SW 1271 (cell line): ENCODE results near the gene CCDC71.

ENCODE experiments used
- DNase-seq, 2 experiments: peaks; one replicate each; lab custom pipeline; 2025; lab: John Stamatoyannopoulos, UW

The CCDC71 gene

DNA sequence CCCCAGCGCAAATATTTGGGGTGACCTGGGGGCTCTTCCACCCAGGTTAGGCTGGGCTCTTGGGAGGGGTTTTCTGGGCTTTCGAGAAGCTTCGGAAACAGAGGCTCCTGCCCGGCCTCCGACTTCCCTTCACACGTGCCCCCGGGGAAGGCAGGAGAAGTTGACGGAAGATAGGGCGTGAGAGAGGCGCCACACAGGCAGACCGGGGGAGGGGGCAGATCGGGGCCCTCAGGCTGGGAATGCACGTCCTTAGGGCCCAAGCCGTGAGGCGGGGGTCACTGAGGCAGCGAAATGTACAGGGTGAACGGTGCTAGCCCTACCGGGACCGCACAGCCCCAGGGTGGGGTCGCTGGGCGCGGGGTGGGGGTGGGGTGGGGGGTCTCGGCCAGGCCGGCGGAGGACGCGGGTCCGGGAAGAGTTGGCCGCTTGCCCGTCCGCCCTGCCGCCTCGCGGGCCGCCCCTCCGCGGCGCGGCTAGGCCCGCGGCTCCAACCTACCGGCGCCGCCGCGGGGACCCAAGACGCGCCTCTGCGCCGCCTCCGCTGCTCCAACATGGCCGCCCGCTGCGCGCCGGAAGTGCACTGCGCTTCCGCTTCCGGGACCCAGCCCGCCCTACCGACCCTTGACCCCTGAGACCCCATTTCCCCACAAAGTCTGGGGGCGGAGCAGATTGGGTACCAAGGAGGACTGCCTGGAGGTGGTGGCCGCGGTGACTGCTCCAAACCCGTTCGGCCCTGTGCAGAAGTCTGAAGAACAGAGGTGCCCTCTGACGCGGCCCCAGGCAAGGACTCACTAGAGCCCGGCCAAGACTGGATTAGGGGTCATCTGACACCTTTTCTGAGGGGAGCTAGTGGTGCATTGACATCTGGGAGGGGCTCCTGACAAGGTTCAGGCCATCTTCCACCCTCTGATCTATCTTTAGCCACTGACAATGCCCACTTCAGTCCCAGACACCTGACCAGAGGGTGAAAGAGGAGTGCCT is at the start of gene CCDC71:
CCDC71 (minus strand) TSS at position 561 of the 981 bp plus-strand sequence. CDS start 2,123 bp downstream, outside the sequence.
- peak; percentile 35 to 37 for DNase-seq

DNA sequence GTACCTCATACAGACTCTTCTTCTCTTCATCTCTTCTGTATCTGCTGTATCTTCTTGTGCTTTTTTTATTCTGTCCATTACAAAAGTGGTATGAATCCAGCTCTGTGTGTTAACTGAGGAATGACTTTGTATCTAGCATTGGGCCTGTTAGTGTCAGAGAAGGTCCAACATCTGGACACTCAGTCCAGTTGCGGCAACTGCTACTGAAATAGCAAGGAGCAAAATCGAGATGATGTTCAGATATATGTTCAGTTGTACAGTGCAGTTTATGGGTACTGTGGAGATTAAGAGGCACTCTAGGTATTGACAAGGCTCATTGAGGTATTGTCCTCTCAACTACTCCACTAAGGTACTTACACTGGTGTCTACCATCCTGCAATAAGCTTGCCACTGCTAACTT is 47.9 kb upstream of the CCDC71 start:
- DNase-seq: no peak

DNA sequence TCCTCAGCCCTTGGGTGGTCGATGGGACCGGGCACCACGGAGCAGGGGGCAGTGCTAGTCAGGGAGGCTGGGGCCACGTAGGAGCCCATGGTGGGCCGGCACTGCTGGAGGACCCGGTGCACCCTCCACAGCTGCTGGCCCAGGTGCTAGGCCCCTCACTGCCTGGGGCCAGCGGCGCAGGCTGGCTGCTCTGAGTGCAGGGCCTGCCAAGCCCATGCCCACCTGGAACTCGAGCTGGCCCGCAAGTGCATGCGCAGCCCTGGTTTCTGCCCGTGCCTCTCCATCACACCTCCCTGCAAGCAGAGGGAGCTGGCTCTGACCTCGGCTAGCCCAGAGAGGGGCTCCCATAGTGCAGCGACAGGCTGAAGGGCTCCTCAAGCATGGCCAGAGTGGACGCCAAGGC is 47.4 kb upstream of the CCDC71 start:
- DNase-seq: no peak

DNA sequence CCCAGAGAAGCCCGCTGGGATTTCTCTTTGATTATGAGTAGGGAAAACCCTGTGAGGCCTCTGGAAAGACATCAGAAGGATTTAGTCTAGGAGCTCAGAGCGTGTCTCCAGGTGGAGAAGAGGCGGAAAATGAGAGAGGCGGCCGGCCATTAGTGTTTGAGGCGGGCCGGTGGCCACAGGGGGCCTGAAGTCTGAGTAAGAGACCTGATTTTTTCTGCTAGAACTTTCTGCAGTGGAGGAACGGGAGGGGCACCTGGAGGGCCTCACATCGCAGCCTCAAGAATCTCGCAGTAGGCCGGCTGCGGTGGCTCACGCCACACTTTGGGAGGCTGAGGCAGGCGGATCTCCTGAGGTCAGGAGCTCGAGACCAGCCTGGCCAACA is 33.8 kb upstream of the CCDC71 start:
- DNase-seq: no peak

DNA sequence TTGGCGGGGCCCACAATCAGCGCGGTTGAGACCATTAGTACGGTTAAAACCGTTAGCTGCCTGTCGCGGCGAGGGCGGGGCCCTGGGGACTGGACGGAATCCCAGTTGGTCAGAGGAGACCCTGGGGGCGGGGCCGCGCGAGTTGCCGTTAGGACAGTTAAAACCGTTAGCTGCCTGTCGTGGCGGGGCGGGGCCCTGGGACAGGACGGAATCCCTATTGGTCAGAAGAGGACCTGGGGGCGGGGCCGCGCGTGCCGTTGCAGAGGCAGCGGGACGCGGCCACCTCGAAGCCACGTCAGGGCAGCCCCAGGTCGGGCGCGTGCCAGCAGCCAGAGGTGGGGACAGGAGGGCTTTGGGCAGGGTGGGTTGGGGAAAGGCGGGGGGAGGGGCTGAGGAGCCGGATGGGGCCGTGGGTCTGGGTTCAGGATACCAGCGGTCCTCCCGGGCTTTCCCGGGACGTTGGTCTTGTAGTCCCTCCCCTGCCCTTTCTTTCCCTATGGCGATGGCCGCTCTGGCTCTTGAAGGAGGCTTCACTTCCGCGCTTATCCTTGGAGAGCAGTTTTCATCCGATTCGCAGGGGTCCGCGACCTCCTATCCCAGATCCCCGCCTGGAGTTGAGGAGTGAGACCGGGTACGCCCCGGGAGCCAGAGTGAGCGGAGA is 33.2 kb upstream of the CCDC71 start:
- no peak for DNase-seq

DNA sequence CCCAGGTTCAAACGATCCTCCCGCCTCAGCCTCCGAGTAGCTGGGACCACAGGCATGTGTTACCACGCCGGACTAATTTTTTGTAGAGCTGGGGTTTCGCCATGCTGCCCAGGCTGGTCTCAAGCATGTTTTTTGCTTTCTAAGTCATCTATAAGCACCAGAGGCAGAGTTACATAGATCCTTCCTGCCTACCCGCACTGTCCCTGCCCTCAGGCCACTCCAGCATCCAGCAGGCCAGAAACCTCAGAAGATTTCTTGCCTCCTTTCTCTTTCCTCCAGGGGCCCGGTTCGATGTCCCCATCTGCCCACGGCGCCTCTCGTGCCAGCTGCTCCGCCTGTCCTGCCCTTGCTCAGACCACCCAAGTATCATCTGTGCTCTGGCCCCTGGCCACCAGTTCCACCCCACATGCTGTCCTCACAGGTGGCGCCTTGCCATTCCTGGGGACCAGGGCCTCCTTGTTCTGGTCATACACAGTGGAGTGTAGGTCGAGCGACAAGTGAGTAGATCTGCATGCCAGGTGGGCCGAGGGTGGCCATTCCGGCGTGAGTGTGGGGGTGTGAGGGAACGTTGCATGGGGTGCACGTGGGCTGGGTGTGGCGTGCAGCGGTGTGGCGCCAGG is 32.6 kb upstream of the CCDC71 start:
- DNase-seq: no peak

DNA sequence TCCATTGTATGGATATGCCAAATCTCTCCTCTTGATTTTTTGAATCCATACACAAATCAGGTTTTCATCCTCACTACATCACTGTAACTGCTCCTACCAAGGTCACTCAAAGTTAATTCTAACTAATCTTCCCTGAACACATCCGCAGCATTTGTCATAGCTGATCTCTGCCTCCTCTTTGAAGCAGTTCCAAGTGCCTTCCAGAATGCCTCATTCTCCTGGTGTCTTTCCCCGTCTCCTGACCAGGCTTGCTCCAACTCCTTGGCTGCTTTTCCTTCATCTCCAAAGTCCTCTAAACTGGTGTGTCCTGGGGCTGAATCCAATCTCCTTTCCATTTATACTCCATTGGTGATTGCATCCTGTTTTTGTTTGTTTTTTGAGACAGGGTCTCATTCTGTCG is 32.0 kb upstream of the CCDC71 start:
- no peak for DNase-seq

DNA sequence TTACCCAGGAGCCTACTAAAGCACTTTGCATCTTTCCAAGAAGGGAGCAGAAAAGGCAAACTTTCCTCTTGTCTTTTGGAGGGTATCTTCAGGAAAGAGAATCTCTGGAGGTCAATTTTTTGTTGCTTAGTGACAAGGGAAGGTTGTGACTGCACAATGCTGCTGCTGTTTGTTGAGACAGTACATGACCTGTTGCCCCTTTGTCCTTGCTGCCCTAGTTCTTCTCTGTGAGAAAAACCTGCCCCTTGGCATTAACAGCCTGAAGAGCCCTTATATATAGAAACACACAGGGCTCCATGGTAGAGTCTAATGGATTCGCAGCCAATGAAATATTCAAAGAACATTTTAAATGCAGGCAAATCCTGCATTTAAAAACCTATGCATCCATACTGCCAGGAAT is 25.6 kb upstream of the CCDC71 start:
- DNase-seq: no peak

DNA sequence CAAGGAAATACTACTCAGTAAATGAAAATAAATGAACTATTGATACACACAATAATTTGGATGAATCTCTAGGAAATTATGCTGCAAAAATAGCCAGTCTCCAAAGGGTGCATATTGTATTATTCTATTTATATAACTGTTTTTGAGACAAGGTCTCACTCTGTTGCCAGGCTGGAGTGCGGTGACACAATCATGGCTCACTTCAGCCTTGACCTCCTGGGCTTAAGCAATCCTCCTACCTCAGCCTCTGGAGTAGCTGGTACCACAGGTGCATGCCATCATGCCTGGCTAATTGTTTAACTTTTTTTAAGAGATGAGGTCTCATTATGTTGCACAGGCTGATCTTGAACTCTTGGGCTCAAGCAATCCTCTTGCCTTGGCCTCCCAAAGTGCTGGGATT is 17.7 kb upstream of the CCDC71 start:
- no peak for DNase-seq

DNA sequence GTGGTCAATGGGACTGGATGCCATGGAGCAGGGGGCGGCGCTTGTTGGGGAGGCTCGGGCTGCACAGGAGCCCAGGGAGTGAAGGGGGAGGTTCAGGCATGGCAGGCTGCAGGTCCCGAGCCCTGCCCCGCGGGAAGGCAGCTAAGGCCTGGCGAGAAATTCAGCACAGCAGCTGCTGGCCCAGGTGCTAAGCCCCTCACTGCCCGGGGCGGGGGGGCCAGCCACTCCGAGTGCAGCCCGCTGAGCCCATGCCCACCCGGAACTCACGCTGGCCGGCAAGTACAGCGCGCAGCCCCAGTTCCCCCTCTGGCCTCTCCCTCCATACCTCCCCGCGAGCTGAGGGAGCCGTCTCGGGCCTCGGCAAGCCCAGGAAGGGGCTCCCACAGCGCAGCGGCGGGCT is 16.6 kb upstream of the CCDC71 start:
- no peak for DNase-seq

DNA sequence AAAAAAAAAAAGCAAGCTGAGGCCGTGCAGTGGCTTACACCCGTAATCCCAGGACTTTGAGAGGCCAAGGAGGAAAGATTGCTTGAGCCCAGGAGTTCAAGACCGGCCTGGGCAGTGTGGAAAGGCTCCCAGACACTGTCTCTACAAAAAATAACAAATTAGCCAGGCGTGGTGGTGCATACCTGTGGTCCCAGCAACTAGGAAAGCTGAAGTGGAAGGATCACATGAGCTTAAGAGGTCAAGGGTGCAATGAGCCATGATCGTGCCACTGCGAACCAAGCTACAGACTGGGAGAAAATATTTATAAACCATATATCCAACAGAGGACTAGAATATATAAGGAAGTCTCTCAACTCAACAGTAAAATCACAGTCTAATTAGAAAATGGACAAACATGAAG is 15.2 kb upstream of the CCDC71 start:
- no peak for DNase-seq

DNA sequence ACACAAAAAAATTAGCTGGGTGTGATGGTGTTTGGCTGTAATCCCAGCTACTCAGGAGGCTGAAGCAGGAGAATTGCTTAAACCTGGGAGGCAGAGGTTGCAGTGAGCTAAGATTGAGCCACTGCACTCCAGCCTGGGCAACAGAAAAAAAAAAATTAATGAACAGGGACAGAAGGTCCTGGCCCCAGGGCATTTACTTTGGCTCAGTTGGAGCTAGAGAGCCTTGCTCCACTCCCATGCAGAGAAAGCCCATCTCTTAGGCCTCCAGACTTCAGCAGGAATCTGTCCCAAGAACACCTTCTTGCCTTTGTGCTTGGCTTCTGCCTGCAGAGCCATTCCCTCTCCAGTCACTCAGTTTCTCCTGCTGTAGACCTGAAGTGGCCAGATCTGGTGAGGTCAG is 14.0 kb upstream of the CCDC71 start:
- DNase-seq: no peak

DNA sequence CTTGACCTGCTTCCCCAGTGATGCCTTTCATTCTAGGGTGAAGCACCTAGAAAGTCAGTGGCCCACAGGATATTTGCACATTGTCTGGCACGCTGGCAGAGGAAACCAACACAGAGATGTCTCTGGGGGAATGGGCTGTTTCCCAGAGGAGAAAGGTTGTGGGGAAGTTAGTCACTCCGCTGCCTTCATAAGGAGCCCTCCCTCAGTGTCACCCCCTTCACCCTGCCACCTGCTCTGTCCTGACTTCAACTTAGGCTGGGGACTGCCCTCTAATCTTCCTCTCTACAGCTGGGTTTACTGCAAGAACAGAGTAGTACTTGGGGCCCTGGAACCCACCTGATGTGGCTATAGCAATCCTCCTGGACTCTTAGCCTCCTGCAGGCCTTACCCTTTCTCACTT is 10.9 kb upstream of the CCDC71 start:
- no peak for DNase-seq

DNA sequence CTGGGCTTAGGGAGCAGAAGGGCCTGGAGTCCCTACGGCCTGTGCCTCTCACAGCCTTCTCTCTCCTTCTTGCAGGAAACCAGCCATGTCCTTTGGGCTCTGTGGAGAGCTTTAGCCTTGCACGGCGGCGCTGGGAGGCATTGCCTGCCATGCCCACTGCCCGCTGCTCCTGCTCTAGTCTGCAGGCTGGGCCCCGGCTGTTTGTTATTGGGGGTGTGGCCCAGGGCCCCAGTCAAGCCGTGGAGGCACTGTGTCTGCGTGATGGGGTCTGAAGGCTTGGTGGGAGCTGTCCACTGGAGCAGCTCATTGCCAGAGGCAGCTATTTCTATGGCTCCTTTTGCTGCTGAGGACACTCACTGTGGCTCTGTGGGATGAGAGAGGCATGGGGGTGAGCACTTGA is 9.4 kb upstream of the CCDC71 start:
- no peak for DNase-seq

DNA sequence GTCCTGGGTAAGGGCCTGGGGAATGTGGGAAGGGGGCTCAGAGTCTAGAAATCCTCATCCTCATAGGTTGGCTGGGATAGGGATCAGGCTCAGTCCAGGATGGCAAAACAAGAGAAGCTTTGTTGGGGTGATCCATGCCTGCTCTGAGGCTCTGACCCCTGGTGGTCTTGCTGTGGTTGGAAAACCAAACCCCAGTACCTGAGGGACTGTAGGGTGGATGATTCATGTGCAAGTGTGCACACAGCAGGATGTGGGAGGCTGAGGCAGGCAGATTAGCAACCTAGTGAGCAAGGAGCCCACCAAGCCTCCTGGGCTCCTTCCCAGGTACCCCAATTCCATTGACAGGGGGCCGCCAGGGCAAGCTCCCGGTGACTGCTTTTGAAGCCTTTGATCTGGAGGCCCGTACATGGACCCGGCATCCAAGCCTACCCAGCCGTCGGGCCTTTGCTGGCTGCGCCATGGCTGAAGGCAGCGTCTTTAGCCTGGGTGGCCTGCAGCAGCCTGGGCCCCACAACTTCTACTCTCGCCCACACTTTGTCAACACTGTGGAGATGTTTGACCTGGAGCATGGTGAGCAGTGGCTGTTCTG is 8.4 kb upstream of the CCDC71 start:
- DNase-seq: no peak

DNA sequence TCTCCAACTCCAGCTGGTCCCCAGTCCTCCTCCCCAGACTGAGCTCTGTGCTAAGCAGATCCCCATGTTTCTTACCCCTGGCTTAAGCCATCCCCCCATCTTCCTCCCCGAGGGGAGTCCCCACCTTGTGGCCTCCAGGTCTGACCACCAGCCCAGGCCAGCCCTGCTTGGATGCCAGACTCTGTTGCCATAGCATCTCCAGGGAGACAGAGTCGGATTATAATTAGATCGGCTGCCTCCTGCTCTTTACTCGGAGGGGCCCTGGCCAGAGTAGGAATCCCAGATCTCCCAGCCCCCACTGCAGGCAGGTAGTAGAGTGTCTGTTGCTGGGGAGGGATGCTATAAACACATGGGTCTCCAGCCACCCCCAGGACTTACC is 7.7 kb upstream of the CCDC71 start:
- DNase-seq: no peak

DNA sequence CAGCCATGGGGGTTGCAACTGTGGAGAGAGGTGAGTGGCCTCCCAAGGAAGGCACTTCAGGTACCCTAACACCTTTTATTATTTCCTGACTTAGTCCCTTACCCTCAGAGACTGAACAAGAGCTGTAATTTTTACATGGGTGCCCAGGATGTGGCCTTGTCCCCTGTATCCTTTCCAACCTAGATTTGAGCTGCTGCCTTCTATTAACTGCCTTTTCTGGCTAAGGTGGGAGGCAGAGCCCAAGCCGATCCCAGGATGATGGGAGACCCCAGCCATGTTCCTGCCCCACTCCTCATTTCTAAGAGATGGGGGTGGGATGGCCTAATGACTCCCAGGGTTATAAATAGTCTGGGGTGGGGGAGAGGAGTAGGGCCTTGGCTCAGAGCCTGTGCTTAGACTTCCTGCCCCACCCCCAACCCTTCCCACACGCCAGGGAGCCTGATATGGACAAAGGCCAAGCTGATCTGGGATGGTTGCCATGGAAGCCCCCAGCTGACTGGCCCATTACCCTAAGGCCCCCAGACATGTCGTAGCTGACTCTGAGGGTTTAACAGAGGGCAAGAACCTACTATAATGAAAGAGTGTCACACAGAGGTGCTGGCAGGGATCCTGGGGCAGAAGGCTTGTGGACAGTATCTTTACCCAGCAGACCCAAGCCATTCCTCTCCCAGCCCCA is 7.1 kb upstream of the CCDC71 start:
- no peak for DNase-seq

DNA sequence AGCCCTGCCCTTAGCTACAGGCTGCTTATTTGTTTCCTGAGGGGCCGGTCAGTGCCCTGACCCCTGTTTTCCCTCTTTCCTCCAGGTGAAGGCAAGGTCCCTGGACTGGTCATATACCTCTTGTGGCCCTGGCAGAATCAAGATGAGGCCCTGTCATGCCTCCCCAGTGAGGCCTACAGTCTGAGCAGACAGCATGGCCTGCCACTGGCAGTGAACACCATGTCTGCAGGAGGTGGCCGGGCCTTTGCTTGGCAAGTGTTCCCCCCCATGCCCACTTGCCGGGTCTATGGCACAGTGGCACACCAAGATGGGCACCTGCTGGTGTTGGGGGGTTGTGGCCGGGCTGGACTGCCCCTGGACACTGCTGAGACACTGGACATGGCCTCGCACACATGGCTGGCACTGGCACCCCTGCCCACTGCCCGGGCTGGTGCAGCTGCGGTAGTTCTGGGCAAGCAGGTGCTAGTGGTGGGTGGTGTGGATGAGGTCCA is 6.5 kb upstream of the CCDC71 start:
- no peak for DNase-seq

DNA sequence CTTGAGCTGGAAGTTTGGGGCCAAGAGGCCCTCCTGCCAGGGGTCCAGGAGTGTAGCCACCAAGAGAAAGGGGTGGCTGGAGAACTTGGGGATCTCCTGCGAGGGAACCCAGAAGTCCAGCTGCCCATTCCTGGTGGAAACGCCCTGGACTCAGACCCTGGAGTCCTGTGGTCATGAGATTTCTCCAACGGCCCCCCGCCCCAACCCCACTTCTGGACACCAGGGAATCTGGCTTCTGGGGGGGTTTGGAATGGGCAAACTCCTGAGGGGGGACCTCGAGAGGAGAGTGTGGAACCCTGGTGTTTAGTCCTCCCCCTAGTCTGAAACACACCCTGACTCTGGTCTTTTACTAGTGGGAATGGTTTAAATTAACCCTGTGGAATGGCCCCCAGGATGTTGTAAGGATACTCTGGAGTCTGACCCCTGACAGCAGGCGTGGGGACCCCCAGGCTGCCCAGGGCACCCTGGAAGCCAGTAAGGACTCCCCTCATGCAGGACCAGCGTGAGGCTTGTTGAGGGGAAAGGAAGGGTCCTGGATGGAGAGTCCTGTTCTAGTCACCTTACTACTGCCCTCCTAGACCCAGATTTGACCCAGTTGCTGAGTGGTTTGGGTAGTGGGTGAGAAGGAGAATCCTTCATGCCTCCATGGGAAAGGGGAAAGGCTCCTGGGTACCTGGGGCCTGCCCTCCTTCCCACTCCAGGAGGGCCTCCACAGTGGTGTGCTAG is 5.8 kb upstream of the CCDC71 start:
- no peak for DNase-seq

DNA sequence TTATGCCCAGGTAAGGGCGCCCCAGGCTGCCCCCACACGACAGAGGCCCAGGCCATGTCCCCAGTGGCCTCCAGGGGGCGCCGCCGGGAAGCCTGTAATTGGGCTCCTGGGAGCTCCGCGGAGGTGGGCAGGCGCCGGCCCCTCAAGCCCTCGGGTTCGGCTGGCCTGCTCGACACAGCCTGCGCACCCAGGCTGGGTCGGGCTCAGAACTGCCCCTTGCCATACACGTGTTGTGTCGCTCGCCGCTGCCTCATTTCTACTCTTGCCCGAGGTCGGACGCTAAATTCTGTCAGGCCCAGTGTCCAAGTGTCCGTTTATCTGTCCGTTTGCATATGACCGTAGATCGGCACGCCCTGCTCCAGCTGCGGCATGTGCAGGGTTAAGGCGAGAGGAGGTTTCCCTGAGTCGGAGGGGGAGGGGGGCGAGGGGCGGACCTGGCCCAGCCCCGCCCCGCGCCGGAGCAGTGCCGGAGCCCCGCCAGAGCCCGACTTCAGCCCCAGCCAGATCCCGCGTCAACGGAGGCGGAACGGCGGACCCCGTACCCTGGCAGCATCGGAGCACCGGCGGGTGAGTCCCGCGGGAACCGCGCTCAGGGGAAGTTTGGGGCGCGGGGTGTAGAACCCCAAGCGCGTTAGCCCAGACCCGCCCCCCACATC is 5.1 kb upstream of the CCDC71 start, which contains the start of gene KLHDC8B:
KLHDC8B (plus strand) TSS at position 480 of the 656 bp plus-strand sequence. CDS start 1,172 bp downstream, outside the sequence.
- DNase-seq: peak; percentile 20 to 54

DNA sequence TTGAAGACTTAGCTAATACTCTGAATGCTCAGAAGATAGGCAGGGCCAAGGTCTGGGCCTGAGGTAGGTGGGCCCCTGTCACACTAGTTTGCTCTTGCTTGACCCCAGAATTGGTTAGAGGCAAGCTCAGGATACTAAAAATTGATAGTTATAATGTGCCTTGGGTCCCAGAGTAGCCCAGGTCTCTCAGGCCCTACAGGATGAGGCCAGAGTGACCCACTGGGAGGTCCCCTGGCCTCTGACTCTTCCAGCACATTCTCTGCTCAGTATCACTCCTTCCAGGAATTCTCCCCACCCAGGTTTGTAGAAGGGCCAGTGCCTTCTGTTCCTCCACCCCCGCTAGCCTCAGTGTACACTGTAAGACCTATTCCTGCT is 4.6 kb upstream of the CCDC71 start:
- no peak for DNase-seq
